ENCODE data around the gene ANKRD52. TPM values are rescaled to one million over a fixed set of nuclear protein-coding genes. Genes with fewer than 3 reads are reported as not detected.

The ANKRD52 gene
- total and polyA plus RNA-seq, 9 of the 15 experiments (the other 6 are each of a cell fraction or from before 2014, with no cell fraction given) = 0.52 to 46.8 (median 7.9) TPM

GRCh38 chr12:56300644-56301464, 42.7 kb upstream of the ANKRD52 start (continued):
- TF ChIP-seq FOXA3 (CRISPR knock-in tag; conservative IDR thresholded peaks at IDR 0.05 in 1 of 2, IDR thresholded peaks at IDR 0.05 in 1 of 2) (no peak), GTF2B (IDR thresholded peaks at IDR 0.05; ENCODE audit: extremely low read depth, insufficient read length) (no peak), FOXP1 (CRISPR knock-in tag; IDR thresholded peaks at IDR 0.05) (no peak), IRF9 (tag; IDR thresholded peaks at IDR 0.05) (no peak), E2F1 (CRISPR knock-in tag; IDR thresholded peaks at IDR 0.05) (peak; percentile 77; the same call in 1 of the 2 replicates), POU5F1 (IDR thresholded peaks at IDR 0.05; ENCODE audit: borderline replicate concordance, low read depth, low read length, partially characterized antibody) (no peak), ZNF77 (CRISPR knock-in tag; IDR thresholded peaks at IDR 0.05) (no peak), SMAD4 (CRISPR knock-in tag; conservative IDR thresholded peaks at IDR 0.05) (peak; percentile 62), ZNF3 (CRISPR knock-in tag; IDR thresholded peaks at IDR 0.05) (no peak), XRCC4 (IDR thresholded peaks at IDR 0.05; ENCODE audit: extremely low read depth, insufficient read depth, insufficient read length) (no peak), ZNF512 (tag; IDR thresholded peaks at IDR 0.05) (no peak), HNRNPH1 (optimal IDR thresholded peaks at IDR 0.05; ENCODE audit: low read depth, low read length) (no peak), RERE (CRISPR knock-in tag; IDR thresholded peaks at IDR 0.05; ENCODE audit: borderline replicate concordance) (no peak), DIDO1 (tag; IDR thresholded peaks at IDR 0.05; ENCODE audit: low read depth) (no peak), ZNF384 (IDR thresholded peaks at IDR 0.05; ENCODE audit: low read depth, low read length) (peak; percentile 98), PYGO2 (tag; IDR thresholded peaks at IDR 0.05) (peak; percentile 54; the same call in 1 of the 2 replicates), MXI1 (IDR thresholded peaks at IDR 0.05; ENCODE audit: low read depth, low read length) (no peak)

All from K562 (cell line).